Measurements from ENCODE around the gene MCM6. TPM values are rescaled to one million over a fixed set of nuclear protein-coding genes. Genes with fewer than 3 reads are reported as not detected.
"Not testable (repeated sequence)": the region's sequence is repeated elsewhere in the genome, so short reads cannot be mapped to it uniquely, and the experiment has no call there.

Gene MCM6
- total RNA-seq, 1 experiment from 2014 or later = 113 TPM

- Histone ChIP-seq H3K9me3 (ENCODE audit: control insufficient read depth, low read depth, low read length) (no peaks in the 10 kb centered on the region), H2BK20ac (ENCODE audit: low read depth, low read length, poor library complexity, severe bottlenecking) (no peak overlapping the region), H3T11ph (ENCODE audit: low read length) (no peak overlapping the region), H4K5ac (ENCODE audit: insufficient read length, low read depth, low read length) (no peak overlapping the region), H2AK5ac (ENCODE audit: insufficient read length, low read length) (no peak overlapping the region), H3K27ac (ENCODE audit: insufficient read length, low read depth, low read length) (no peak overlapping the region), H3K79me2 (ENCODE audit: insufficient read depth, low read length) (no peaks in the 10 kb centered on the region), H3K23me2 (ENCODE audit: insufficient read length, low read depth, low read length, poor library complexity, severe bottlenecking) (no peaks in the 10 kb centered on the region), H3K79me1 (ENCODE audit: insufficient read depth, low read depth, low read length, poor library complexity, severe bottlenecking) (no peaks in the 10 kb centered on the region), H2BK5ac (ENCODE audit: insufficient read length, low read length) (no peak overlapping the region), H3K23ac (ENCODE audit: insufficient read length, low read depth, low read length) (no peak overlapping the region), H2BK15ac (ENCODE audit: low read depth, low read length) (no peak overlapping the region), H3K56ac (ENCODE audit: insufficient read length, low read depth, low read length) (no peak overlapping the region), H3K4ac (ENCODE audit: low read depth, low read length) (no peak overlapping the region), H4K91ac (ENCODE audit: insufficient read length, low read depth, low read length) (no peak overlapping the region), H3K4me2 (ENCODE audit: insufficient read depth, insufficient read length, low read length) (no peak overlapping the region), H2BK12ac (ENCODE audit: insufficient read length, low read depth, low read length) (no peak overlapping the region), H3K14ac (ENCODE audit: insufficient read depth, low read length) (no peak overlapping the region), H4K8ac (replicated peaks; ENCODE audit: insufficient read length, low read depth, low read length) (no peak overlapping the region), H4K20me1 (ENCODE audit: control insufficient read depth, insufficient read depth, insufficient read length) (no peaks in the 10 kb centered on the region), H3K18ac (ENCODE audit: insufficient read length, low read depth, low read length) (no peak overlapping the region), H2AFZ (ENCODE audit: low read length) (no peak overlapping the region), H3K9ac (ENCODE audit: extremely low read depth, insufficient read length, low read length) (no peak overlapping the region), H2BK120ac (ENCODE audit: low read depth, low read length, poor library complexity, severe bottlenecking) (no peak overlapping the region), H3K27me3 (ENCODE audit: insufficient read depth, low read length) (no peaks in the 10 kb centered on the region), H3K4me1 (ENCODE audit: insufficient read depth, low read length) (no peaks in the 10 kb centered on the region)
- Mint-ChIP-seq H3K27me3 (ENCODE audit: low read depth) (no peaks in the 10 kb centered on the region; the same call in 1 of the 2 replicates), H3K9me3 (no peaks in the 10 kb centered on the region; a peak in 1 of 5 replicates), H3K27ac (no peak overlapping the region), H3K36me3 (ENCODE audit: insufficient read depth in 1 of 3, low read depth in 3 of 3) (peaks cover 0 to under 1% (median 0%) of the 10 kb centered on the region in 3 experiments; a peak in 3 of 7 replicates), H3K4me1 (peaks cover 21 to 25% of the 10 kb centered on the region in 2 experiments), H3K4me3 (no peak overlapping the region)
- no peak for TF ChIP-seq CTCF (conservative IDR thresholded peaks at IDR 0.05)
- WGBS (ENCODE audit: extremely low coverage, insufficient read length, low lambda C conversion rate) = no CpG with 5 or more reads among the region's 3 CpGs
- DNase-seq = no peak
Observed at GRCh38 chr2:135882415-135882814, 6.2 kb upstream of the MCM6 start.

DNA sequence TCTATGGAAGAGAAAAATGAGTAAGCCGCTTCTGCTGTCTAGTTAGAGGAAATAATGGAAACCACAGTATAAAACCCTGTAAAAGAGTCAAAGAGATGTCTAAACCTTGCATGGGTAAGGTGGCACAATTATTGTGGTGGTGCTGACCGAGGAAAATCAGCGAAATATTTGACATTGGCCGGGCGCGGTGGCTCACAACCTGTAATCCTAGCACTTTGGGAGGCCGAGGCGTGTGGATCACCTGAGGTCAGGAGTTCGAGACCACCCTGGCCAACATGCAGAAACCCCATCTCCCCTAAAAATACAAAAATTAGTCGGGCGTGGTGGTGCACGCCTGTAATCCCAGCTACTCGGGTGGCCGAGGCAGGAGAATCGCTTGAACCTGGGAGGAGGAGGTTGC is 527 bp upstream of the MCM6 start:
- not testable (repeated sequence) for H3K27me3 Mint-ChIP-seq (ENCODE audit: low read depth); H3K9me3 ChIP-seq (ENCODE audit: control insufficient read depth, low read depth, low read length); H2AFZ ChIP-seq (ENCODE audit: low read length); H3K27ac ChIP-seq (ENCODE audit: insufficient read length, low read depth, low read length); H2BK15ac ChIP-seq (ENCODE audit: low read depth, low read length); H4K5ac ChIP-seq (ENCODE audit: insufficient read length, low read depth, low read length); H2BK12ac ChIP-seq (ENCODE audit: insufficient read length, low read depth, low read length); H2BK20ac ChIP-seq (ENCODE audit: low read depth, low read length, poor library complexity, severe bottlenecking); H3K14ac ChIP-seq (ENCODE audit: insufficient read depth, low read length); H4K20me1 ChIP-seq (ENCODE audit: control insufficient read depth, insufficient read depth, insufficient read length); H3K4me1 ChIP-seq (ENCODE audit: insufficient read depth, low read length); H3K4ac ChIP-seq (ENCODE audit: low read depth, low read length); H3K79me1 ChIP-seq (ENCODE audit: insufficient read depth, low read depth, low read length, poor library complexity, severe bottlenecking); H3K9me3 Mint-ChIP-seq; H3K56ac ChIP-seq (ENCODE audit: insufficient read length, low read depth, low read length); H3K23ac ChIP-seq (ENCODE audit: insufficient read length, low read depth, low read length); H2BK5ac ChIP-seq (ENCODE audit: insufficient read length, low read length); H3K23me2 ChIP-seq (ENCODE audit: insufficient read length, low read depth, low read length, poor library complexity, severe bottlenecking); H4K8ac ChIP-seq (replicated peaks; ENCODE audit: insufficient read length, low read depth, low read length); DNase-seq; H3K27me3 ChIP-seq (ENCODE audit: insufficient read depth, low read length); H2AK5ac ChIP-seq (ENCODE audit: insufficient read length, low read length); H3K18ac ChIP-seq (ENCODE audit: insufficient read length, low read depth, low read length); H3K4me2 ChIP-seq (ENCODE audit: insufficient read depth, insufficient read length, low read length); H3T11ph ChIP-seq (ENCODE audit: low read length); H4K91ac ChIP-seq (ENCODE audit: insufficient read length, low read depth, low read length)
- Histone ChIP-seq H3K9ac (ENCODE audit: extremely low read depth, insufficient read length, low read length) (peak overlapping the region; percentile 35), H2BK120ac (ENCODE audit: low read depth, low read length, poor library complexity, severe bottlenecking) (peak overlapping the region; percentile 88), H3K79me2 (ENCODE audit: insufficient read depth, low read length) (peaks cover 16% of the 10 kb centered on the region; the same call in 1 of the 2 replicates)
- no CpG with 5 or more reads among the region's 15 CpGs for WGBS (ENCODE audit: extremely low coverage, insufficient read length, low lambda C conversion rate)
- peaks cover 23 to 31% of the 10 kb centered on the region in 2 experiments for H3K4me1 Mint-ChIP-seq
- H3K36me3 Mint-ChIP-seq (ENCODE audit: insufficient read depth in 1 of 3, low read depth in 3 of 3) = peaks cover 15 to 28% (median 27%) of the 10 kb centered on the region in 3 experiments
- H3K27ac Mint-ChIP-seq = peak overlapping the region in 2 of 3 experiments; percentile 24 to 79; a peak in 4 of 7 replicates
- H3K4me3 Mint-ChIP-seq = peak overlapping the region; percentile 85 to 88

Data from H9 (cell line).